RKO (cell line): ENCODE measurements around the gene ZBTB17.
"Not testable (repeated sequence)": the region's sequence is repeated elsewhere in the genome, so short reads cannot be mapped to it uniquely, and the experiment has no call there.

Source experiments
- DNase-seq: peaks from one replicate; pipeline ENCODE4 v3.0.0-alpha.2; 2016; ENCODE audit warnings: low spot score

The ZBTB17 gene

GRCh38 chr1:15935056-15935950 lies 40.6 kb downstream of the ZBTB17 start:
- DNase-seq: no peak

DNA sequence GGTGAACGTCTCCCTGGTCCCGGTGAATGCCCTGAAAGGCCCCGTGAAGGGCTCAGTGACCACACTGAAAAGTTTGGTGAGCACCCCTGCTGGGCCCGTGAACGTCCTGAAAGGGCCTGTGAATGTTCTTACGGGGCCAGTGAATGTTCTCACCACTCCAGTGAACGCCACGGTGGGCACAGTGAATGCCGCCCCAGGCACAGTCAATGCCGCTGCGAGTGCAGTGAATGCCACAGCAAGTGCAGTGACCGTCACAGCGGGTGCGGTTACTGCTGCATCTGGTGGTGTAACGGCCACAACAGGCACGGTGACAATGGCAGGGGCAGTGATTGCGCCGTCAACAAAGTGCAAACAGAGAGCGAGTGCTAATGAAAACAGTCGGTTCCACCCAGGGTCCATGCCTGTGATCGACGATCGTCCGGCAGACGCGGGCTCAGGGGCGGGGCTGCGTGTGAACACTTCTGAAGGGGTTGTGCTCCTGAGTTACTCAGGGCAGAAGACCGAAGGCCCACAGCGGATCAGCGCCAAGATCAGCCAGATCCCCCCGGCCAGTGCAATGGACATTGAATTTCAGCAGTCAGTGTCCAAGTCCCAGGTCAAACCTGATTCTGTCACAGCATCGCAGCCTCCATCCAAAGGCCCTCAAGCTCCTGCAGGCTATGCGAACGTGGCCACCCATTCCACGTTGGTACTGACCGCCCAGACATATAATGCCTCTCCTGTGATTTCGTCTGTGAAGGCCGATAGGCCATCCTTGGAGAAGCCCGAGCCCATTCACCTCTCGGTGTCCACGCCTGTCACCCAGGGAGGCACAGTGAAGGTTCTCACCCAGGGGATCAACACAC lies 41.5 kb downstream of the ZBTB17 start:
- no peak for DNase-seq

GRCh38 chr1:15933684-15934083 lies 42.2 kb downstream of the ZBTB17 start:
- DNase-seq: no peak

DNA sequence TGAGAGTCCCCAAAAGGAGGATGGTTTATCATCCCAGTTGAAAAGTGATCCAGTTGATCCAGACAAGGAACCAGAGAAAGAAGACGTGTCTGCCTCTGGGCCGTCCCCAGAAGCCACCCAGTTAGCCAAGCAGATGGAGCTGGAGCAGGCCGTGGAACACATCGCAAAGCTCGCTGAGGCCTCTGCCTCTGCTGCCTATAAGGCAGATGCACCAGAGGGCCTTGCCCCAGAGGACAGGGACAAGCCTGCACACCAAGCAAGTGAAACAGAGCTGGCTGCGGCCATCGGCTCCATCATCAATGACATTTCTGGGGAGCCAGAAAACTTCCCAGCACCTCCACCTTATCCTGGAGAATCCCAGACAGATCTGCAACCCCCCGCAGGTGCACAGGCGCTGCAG lies 43.3 kb downstream of the ZBTB17 start:
- no peak for DNase-seq

GRCh38 chr1:15931884-15932283 lies 44.0 kb downstream of the ZBTB17 start:
- no peak for DNase-seq

GRCh38 chr1:15931401-15931800 lies 44.5 kb downstream of the ZBTB17 start:
- no peak for DNase-seq

DNA sequence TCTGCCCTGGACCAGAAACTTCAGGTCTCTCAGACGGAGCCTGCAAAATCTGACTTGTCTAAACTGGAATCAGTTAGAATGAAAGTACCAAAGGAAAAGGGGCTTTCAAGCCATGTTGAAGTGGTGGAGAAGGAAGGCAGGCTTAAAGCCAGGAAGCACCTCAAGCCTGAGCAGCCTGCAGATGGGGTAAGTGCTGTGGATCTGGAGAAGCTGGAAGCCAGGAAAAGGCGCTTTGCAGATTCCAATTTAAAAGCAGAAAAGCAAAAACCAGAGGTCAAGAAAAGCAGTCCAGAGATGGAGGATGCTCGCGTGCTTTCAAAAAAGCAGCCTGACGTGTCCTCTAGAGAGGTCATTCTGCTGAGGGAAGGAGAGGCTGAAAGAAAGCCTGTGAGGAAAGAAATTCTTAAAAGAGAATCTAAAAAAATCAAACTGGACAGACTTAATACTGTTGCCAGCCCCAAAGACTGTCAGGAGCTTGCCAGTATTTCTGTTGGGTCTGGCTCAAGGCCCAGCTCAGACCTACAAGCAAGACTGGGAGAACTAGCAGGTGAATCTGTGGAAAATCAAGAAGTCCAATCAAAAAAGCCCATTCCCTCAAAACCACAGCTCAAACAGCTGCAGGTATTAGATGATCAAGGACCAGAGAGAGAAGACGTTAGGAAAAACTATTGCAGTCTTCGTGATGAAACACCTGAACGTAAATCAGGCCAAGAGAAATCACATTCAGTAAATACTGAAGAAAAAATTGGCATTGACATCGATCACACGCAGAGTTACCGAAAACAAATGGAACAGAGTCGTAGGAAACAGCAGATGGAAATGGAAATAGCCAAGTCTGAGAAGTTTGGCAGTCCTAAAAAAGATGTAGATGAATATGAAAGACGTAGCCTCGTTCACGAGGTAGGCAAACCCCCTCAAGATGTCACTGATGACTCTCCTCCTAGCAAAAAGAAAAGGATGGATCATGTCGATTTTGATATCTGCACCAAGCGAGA lies 46.6 kb downstream of the ZBTB17 start:
- DNase-seq: no peak

DNA sequence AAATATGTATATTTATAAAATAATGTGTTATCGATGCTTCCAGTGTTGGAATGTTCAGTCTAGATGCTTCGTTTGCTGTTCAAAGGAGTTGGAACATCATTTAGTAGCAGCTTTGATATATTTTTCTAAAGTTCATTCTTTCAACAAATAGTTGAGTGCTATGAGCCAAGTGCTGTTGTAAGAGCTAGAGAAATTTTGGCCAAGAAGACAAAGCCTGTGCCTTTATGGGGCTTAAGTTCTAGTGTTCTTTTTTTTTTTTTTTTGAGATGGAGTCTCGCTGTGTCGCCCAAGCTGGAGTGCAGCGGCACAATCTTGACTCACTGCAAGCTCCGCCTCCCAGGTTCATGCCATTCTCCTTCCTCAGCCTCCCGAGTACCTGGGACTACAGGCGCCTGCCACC lies 49.5 kb downstream of the ZBTB17 start:
- DNase-seq: not testable (repeated sequence)

- DNase-seq: no peak
These were observed 52.7 kb downstream of the ZBTB17 start for GRCh38 chr1:15923241-15923640.

DNA sequence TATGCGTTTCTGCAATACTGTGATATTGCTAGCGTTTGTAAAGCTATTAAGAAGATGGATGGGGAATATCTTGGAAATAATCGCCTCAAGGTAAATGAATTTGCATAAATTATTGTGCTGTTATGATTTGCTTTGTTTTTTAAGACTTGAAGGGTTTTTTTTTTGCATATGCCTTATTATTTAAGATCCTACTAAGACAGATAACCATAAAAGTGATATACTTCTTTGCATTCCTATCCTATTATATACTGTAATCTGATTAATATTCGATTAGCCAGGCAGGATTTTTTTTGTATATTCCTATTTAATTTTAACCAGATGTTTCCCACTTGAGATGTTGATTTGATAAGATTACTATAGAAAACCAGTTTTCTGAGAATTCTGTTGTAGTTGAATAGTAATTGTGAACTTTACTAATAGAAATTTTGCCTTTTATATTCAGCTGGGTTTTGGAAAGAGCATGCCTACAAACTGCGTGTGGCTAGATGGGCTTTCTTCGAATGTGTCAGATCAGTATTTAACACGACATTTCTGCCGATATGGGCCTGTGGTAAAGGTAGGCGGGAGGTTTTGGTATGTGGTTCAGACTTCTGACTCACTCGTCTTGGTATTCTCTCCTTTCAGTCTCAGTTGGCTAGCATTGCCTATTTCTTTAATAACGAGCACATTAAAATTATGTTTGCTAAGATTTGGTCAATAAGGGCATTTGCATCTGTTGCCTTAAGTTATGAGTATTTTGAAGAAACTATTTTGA lies 56.8 kb downstream of the ZBTB17 start:
- DNase-seq: no peak

DNA sequence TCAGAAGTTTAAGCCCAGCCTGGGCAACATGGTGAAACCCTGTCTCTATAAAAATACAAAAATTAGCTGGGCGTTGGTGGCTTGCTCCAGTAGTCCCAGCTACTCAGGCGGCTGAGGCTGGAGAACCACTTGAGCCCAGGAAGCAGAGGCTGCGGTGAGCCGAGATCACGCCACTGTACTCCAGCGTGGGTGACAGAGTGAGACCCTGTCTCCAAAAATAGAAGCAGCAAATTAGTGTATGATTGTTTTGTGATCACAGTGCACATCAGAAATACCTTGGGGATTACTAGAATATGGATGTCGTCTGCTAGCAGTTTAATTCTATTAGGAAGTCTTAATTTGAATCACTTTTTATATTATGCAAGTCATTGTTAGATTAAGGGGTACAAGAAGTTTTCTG lies 59.0 kb downstream of the ZBTB17 start:
- DNase-seq: no peak

DNA sequence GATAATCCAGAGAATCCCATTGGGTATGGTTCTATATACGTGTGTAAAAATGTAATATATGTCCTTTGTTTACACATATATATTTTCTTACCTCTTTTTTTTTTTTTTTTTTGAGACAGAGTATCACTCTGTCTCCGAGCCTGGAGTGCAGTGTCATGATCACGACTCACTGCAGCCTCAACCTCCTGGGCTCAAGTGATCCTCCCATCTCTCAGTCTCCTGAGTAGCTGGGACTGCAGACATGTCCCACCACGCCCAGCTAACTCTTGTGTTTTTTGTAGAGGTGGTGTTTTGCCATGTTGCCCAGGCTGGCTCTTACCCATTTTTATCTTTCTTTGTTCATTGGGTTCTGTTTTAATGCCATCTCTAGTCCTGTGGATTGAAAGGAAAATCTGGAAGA lies 59.5 kb downstream of the ZBTB17 start:
- no peak for DNase-seq

GRCh38 chr1:15915991-15916390 lies 59.9 kb downstream of the ZBTB17 start:
- DNase-seq: no peak

- not testable (repeated sequence) for DNase-seq
These were observed 62.3 kb downstream of the ZBTB17 start for GRCh38 chr1:15913607-15914006.

DNA sequence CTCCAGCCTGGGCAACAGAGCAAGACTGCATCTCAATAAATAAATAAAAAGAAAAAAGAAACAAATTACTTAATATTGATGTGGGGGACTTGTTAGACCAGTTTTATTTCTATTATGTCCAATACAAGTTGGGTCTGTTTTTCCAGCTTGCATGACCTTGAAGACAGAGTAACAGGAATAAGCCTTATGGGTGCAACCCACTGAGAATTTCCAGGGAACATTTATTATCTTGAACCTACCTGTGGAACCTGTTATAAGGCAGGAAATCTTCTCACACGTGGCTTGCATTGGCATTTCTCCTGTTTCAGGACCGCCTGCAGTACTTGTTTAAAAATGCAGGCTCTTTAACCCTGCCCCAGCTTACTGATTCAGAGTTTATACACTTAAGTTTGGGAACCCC lies 64.0 kb downstream of the ZBTB17 start:
- no peak for DNase-seq

DNA sequence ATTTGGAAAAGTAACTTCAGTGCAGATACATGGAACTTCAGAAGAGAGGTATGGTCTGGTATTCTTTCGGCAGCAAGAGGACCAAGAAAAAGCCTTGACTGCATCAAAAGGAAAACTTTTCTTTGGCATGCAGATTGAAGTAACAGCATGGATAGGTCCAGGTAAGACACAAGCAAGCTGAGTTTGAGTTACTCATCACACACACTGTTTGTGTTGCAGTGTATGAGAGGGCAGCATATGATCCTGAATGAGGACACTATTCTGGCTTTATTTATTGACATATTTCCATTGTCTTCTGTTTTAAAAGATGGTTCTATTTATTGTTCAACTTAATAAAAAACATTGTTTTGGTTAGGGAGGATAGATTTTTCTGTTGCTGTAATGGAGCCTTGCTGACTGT lies 64.8 kb downstream of the ZBTB17 start:
- no peak for DNase-seq

DNA sequence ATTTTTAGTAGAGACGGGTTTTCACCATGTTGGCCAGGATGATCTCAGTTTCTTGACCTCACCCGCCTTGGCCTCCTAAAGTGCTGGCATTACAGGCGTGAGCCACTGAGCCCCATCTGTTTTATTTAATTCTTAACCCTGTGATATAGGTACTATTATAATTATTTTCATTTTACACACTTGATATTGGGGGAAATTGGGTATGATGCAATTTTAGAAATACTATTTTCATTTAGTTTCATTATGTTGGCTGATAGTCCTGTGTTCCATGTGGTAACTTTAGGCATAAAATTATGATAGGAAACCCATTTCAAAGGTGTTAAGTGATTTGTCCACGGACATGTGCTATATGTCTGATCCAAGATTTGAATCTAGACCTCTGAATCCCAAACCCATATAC lies 67.3 kb downstream of the ZBTB17 start:
- DNase-seq: no peak

DNA sequence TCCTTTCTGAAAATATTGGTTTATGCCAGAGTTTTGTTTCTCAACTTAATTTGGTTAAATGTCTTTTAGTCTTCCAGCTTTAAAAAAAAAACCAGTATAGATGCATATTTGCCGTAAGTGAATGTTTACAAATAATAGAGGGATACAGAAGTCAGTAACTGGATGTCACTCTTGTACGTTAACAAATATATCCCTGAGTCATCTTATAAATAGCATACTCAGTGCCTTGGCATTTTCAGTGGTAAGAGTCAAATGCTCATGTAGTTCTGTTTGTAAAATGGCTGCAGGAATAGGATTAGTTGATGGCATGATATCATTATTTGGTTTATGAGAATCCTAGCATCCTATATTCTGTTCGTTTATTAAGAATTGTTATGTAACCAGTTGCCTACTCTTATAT lies 73.0 kb downstream of the ZBTB17 start:
- DNase-seq: peak; percentile 73

GRCh38 chr1:15900662-15901279 lies 75.1 kb downstream of the ZBTB17 start:
- no peak for DNase-seq

GRCh38 chr1:15899266-15899665 lies 76.6 kb downstream of the ZBTB17 start:
- no peak for DNase-seq
